ENCODE data around the gene ZNF511.

Gene ZNF511

DNA sequence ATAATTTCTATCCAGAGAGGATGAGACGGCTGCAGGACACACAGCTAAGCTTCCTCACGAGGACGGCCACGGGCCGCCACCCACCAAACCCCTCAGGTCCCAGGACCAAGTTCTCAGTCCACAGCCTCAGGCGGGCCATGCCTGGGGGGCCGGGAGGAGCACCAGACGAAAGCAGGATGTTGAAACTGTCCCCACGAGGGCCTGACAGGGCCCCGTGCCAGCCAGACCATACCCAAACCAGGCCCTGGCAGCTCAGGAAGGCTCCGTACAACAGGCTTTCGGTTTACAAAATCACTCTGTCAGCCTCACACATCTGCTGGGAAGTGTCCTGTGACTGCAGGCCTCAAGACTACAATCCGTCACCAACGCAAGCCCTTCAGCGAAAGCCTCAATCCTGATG lies 14.5 kb upstream of the ZNF511 start:
- no peak for DNase-seq (ENCODE audit: low read depth, low spot score)
- TF ChIP-seq POLR2AphosphoS5 (IDR thresholded peaks at IDR 0.05; ENCODE audit: borderline replicate concordance, low read depth, low read length), result no peak
- no peak for TF ChIP-seq EZH2 (IDR thresholded peaks at IDR 0.05)
- TF ChIP-seq FOXP2 (optimal IDR thresholded peaks at IDR 0.05; ENCODE audit: control extremely low read depth, extremely low read length, insufficient read depth), result no peak
- Histone ChIP-seq H3K36me3 (ENCODE audit: insufficient read depth, low read length) (peaks cover under 1% of the 10 kb centered on the region; the same call in 1 of the 2 replicates), H3K4me3 (no peak overlapping the region), H3K27ac (no peak overlapping the region), H3K9me3 (ENCODE audit: low read depth, low read length) (no peaks in the 10 kb centered on the region), H3K9ac (ENCODE audit: insufficient read length) (no peak overlapping the region)

GRCh38 chr10:133295426-133296320 lies 13.0 kb upstream of the ZNF511 start:
- no peak for TF ChIP-seq FOXP2 (optimal IDR thresholded peaks at IDR 0.05; ENCODE audit: control extremely low read depth, extremely low read length, insufficient read depth)
- Histone ChIP-seq H3K4me3 (no peak overlapping the region), H3K9ac (ENCODE audit: insufficient read length) (no peak overlapping the region), H3K27ac (no peak overlapping the region), H3K9me3 (ENCODE audit: low read depth, low read length) (no peaks in the 10 kb centered on the region), H3K36me3 (ENCODE audit: insufficient read depth, low read length) (peaks cover 3% of the 10 kb centered on the region; the same call in 1 of the 2 replicates)
- DNase-seq (ENCODE audit: low read depth, low spot score), result no peak

DNA sequence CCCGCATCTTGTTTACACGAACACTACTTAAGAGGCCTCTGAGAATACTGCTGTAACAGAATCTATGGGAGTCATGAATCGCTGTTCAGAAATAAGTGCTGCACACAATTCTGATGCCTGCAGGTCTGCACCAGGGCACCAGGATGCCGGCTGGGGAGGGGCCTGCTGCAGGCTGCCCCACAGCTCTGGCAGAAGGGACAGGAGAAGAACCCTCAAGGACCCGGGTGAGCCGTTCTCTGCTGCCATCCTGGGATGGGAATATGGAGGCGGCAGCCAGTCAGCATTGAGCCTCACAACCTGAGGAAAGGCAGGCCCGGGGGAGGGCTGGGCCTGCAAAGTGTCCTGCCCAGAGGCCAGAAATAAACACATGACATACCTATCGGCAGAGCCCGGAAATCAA lies 11.2 kb upstream of the ZNF511 start:
- no peak overlapping the region for H3K4me3 ChIP-seq
- H3K9ac ChIP-seq (ENCODE audit: insufficient read length), result no peak overlapping the region
- DNase-seq (ENCODE audit: low read depth, low spot score), result no peak
- H3K36me3 ChIP-seq (ENCODE audit: insufficient read depth, low read length), result peaks cover 3% of the 10 kb centered on the region; the same call in 1 of the 2 replicates
- no peak for TF ChIP-seq FOXP2 (optimal IDR thresholded peaks at IDR 0.05; ENCODE audit: control extremely low read depth, extremely low read length, insufficient read depth)
- TF ChIP-seq POLR2AphosphoS5 (IDR thresholded peaks at IDR 0.05; ENCODE audit: borderline replicate concordance, low read depth, low read length), result no peak
- no peak for TF ChIP-seq EZH2 (IDR thresholded peaks at IDR 0.05)
- no peaks in the 10 kb centered on the region for H3K9me3 ChIP-seq (ENCODE audit: low read depth, low read length)
- H3K27ac ChIP-seq, result no peak overlapping the region

DNA sequence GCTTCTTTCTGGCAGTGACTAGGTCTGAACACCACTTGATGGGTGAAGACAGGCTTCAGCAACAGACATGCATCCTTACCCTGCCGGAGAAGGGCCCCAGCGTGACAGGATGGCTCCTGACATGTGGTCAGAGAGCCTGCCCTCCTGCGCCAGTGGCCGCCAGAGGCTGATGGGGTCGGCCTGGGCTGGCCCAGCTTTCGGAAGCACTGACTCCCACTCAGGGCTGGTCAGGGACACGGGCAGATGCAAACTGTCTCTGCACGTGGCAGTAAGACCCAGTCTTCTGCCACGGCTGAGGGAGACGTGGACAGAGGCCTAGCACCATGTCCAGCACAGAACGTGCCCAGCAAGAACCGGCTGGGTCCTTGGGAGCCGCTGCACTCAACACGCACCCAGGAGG lies 10.2 kb upstream of the ZNF511 start:
- TF ChIP-seq POLR2AphosphoS5 (IDR thresholded peaks at IDR 0.05; ENCODE audit: borderline replicate concordance, low read depth, low read length) (no peak), FOXP2 (optimal IDR thresholded peaks at IDR 0.05; ENCODE audit: control extremely low read depth, extremely low read length, insufficient read depth) (no peak), EZH2 (IDR thresholded peaks at IDR 0.05) (no peak)

DNA sequence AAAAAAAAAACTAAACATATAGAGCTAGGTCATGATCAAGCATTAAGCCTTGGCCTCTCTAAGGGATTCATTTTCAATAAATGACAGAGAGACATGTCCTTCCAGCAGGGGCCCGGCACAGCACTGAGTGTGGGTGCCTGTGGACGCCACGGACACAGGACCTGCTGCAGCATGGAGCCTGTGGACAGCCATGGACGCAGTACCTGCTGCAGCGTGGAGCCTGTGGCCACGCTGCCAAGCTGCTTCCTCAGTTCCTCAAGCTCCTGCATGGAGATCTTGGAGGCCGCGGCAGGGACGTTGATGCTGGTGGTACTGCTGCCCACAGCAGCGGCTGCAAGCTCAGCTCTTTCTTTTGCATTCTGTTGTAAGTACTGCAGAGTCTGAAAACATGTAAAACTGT lies 9.5 kb upstream of the ZNF511 start:
- no peak overlapping the region for H3K27ac ChIP-seq
- no peak overlapping the region for H3K9ac ChIP-seq (ENCODE audit: insufficient read length)
- H3K4me3 ChIP-seq, result no peak overlapping the region
- peaks cover 3% of the 10 kb centered on the region; the same call in 1 of the 2 replicates for H3K36me3 ChIP-seq (ENCODE audit: insufficient read depth, low read length)
- TF ChIP-seq POLR2AphosphoS5 (IDR thresholded peaks at IDR 0.05; ENCODE audit: borderline replicate concordance, low read depth, low read length), result no peak
- TF ChIP-seq FOXP2 (optimal IDR thresholded peaks at IDR 0.05; ENCODE audit: control extremely low read depth, extremely low read length, insufficient read depth), result no peak
- TF ChIP-seq EZH2 (IDR thresholded peaks at IDR 0.05), result no peak
- DNase-seq (ENCODE audit: low read depth, low spot score), result no peak
- H3K9me3 ChIP-seq (ENCODE audit: low read depth, low read length), result no peaks in the 10 kb centered on the region

More for the DNA sequence above, 10.2 kb upstream of the ZNF511 start:
- Histone ChIP-seq H3K9me3 (ENCODE audit: low read depth, low read length) (no peaks in the 10 kb centered on the region), H3K27ac (no peak overlapping the region), H3K4me3 (no peak overlapping the region), H3K36me3 (ENCODE audit: insufficient read depth, low read length) (peaks cover 3% of the 10 kb centered on the region; the same call in 1 of the 2 replicates), H3K9ac (ENCODE audit: insufficient read length) (no peak overlapping the region)
- DNase-seq (ENCODE audit: low read depth, low spot score), result no peak

- peaks cover 3% of the 10 kb centered on the region; the same call in 1 of the 2 replicates for H3K36me3 ChIP-seq (ENCODE audit: insufficient read depth, low read length)
- DNase-seq (ENCODE audit: low read depth, low spot score), result no peak
- TF ChIP-seq POLR2AphosphoS5 (IDR thresholded peaks at IDR 0.05; ENCODE audit: borderline replicate concordance, low read depth, low read length) (no peak), FOXP2 (optimal IDR thresholded peaks at IDR 0.05; ENCODE audit: control extremely low read depth, extremely low read length, insufficient read depth) (no peak), EZH2 (IDR thresholded peaks at IDR 0.05) (no peak)
- no peak overlapping the region for H3K27ac ChIP-seq
- H3K9ac ChIP-seq (ENCODE audit: insufficient read length), result no peak overlapping the region
- no peaks in the 10 kb centered on the region for H3K9me3 ChIP-seq (ENCODE audit: low read depth, low read length)
- no peak overlapping the region for H3K4me3 ChIP-seq
Observed at GRCh38 chr10:133299738-133300137, 9.0 kb upstream of the ZNF511 start.

DNA sequence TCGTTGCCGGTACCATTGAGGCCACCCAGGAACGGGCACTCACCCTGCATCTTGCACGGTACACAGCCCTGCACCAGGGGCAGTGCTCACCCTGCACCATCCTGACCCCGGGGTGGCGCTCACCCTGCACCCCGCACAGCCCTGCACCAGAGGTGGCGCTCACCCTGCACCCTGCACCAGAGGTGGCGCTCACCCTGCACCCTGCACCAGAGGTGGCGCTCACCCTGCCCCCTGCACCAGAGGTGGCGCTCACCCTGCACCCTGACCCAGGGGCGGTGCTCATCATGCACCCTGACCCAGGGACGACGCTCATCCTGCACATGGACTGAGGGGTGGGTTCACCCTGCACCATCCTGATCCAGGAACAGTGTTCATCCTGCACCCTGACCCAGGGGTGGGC lies 6.5 kb upstream of the ZNF511 start:
- Histone ChIP-seq H3K4me3 (no peak overlapping the region), H3K9ac (ENCODE audit: insufficient read length) (no peak overlapping the region), H3K9me3 (ENCODE audit: low read depth, low read length) (no peaks in the 10 kb centered on the region), H3K36me3 (ENCODE audit: insufficient read depth, low read length) (peaks cover 3% of the 10 kb centered on the region; the same call in 1 of the 2 replicates), H3K27ac (no peak overlapping the region)
- TF ChIP-seq EZH2 (IDR thresholded peaks at IDR 0.05) (no peak), POLR2AphosphoS5 (IDR thresholded peaks at IDR 0.05; ENCODE audit: borderline replicate concordance, low read depth, low read length) (no peak), FOXP2 (optimal IDR thresholded peaks at IDR 0.05; ENCODE audit: control extremely low read depth, extremely low read length, insufficient read depth) (no peak)
- no peak for DNase-seq (ENCODE audit: low read depth, low spot score)

GRCh38 chr10:133303206-133303605 lies 5.5 kb upstream of the ZNF511 start:
- no peak overlapping the region for H3K4me3 ChIP-seq
- peaks cover 3% of the 10 kb centered on the region; the same call in 1 of the 2 replicates for H3K36me3 ChIP-seq (ENCODE audit: insufficient read depth, low read length)
- H3K9ac ChIP-seq (ENCODE audit: insufficient read length), result no peak overlapping the region
- TF ChIP-seq POLR2AphosphoS5 (IDR thresholded peaks at IDR 0.05; ENCODE audit: borderline replicate concordance, low read depth, low read length) (no peak), EZH2 (IDR thresholded peaks at IDR 0.05) (no peak), FOXP2 (optimal IDR thresholded peaks at IDR 0.05; ENCODE audit: control extremely low read depth, extremely low read length, insufficient read depth) (no peak)
- H3K9me3 ChIP-seq (ENCODE audit: low read depth, low read length), result no peaks in the 10 kb centered on the region
- no peak overlapping the region for H3K27ac ChIP-seq
- DNase-seq (ENCODE audit: low read depth, low spot score), result no peak

All from SK-N-MC (cell line).